A549 treated with RU486 at 1 μM for 4 hours (cell line): ENCODE data around the gene YJEFN3. TPM values are rescaled to one million over a fixed set of nuclear protein-coding genes. Genes with fewer than 3 reads are reported as not detected.

Source experiments
- total RNA-seq: library from RNA; stranded (reverse); fragments of 200-300 nt; extraction: Qiagen RNA extraction; gene quantifications from 5 replicates; pipeline ENCODE4 v1.2.3, GENCODE V29; 2022; ENCODE audit warnings: low read depth

Gene YJEFN3
- total RNA-seq, result 1.8 to 3.8 TPM (median 3.4 TPM) in 5 replicates

GRCh38 chr19:19528721-19529490 lies at the start of gene YJEFN3:
Gene YJEFN3, plus strand, starts transcription at chr19:19528911. Its CDS starts 22 bp downstream, at chr19:19528933.

DNA sequence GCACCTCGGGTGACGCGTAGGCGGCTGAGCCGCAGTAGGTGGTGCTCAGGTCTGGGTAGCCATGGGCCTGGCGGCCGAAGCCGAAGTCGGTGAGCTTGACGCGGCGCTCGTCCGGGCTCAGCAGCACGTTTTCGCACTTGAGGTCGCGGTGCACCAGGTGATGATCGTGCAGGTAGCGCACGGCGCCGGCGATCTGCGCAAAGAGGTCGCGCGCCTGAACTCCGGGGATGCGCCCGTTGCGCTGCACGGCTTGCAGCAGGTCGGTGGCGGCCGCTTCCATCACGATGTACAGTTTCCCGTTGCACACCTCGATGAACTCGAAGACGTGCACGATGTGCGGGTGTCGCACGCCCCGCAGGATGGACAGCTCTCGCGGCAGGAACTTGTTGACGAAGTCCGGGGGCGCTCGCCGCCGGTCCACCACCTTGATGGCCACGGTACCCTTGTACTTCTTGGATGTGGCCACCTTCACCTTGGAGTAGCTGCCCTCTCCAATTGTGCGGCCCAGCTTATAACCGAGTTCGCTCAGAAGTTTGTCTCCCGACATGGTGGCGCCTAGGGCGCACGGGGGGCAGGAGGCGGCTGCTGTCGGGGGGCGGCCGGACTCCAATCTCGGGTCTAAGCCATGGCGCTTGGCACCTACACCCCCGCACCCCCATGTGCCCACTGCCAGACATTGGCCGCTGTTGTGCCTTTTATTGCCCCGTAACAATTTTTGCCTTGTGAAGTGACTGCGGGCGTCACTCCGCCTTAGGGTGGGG lies 13.7 kb upstream of the YJEFN3 start, which contains the start of gene TSSK6:
TSS of gene TSSK6 (minus strand) at position 668 of the 761 bp plus-strand sequence. CDS start at position 547, 121 bp downstream.

DNA sequence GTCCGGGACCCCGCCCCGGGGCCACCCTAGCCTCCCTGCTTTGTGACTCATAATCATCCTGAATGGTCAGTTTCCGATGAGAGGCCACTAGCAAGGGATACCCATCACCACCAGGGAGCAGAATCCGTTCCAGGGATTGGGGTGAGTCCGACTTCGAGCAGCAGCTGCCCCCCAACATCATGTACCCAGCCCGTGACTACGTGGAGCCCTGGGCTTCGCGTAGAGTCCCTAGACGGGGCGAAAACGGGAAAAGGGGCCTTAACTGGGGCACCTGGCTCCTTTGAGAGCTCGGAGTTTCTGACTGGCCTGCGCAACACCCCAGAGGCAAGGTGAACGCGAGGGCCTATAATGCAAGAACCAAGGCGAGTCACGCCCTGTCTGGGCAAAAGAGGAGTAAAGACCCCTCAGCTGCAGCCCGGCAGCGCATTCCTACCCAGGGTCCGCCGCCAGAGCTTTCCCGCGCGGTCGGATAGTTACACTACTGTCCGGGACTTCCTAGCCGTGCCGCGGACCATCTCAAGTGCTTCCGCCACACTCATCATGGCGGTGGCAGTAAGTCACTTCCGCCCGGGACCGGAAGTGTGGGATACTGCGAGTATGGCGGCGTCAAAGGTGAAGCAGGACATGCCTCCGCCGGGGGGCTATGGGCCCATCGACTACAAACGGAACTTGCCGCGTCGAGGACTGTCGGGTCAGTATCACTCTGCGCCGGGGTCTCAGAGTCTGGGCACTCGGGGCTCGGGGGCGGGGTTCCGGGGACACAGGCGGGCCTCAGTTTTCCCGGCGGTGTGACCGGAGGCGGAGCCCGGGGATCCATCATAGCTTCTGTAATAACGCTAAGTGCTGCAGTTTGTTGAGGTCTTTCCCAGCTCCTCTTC lies 12.8 kb upstream of the YJEFN3 start, which contains the start of gene NDUFA13:
TSS of gene NDUFA13 (plus strand) at position 584 of the 878 bp plus-strand sequence. CDS start at position 598, 14 bp downstream.

DNA sequence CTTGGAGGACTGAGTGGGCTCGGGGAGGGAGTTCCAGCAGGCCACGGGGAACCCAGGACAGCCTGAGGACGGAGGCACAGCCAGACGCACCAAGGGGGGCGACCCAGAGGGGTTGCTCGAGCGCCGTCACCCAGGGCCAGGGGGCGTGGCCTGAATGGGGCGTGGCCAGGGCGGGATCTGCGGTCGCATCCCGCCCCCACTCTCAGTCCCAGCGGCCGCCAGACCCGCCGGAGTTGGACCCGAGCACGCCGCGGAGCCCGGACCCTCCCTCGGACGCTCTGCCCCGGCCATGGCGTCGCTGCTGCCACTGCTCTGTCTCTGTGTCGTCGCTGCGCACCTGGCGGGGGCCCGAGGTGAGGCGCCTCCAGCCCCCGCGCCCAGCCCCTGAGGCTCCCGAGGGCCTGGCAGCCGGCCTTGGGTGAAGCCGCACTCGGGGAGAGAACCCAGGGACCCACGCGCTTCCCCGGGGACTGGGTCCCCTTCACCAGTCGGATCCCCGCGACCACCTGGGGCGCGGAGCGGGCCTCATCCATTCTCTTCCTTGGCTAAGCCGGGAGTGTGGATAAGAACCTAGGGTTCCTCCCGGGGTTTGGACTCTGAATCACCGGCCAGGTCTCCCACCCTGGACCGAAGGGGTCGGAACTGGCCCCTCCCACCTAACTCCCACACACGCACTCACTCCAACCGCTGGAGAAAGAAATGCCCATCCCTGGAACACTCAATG lies 9.5 kb downstream of the YJEFN3 start, which contains the start of gene CILP2:
TSS of gene CILP2 (plus strand) at position 205 of the 724 bp plus-strand sequence. CDS start at position 290, 85 bp downstream.

Other genes starting within 250 kb of the YJEFN3 start
- 23.1 to 30.6 TPM (median 26.1 TPM) in 5 replicates for gene SUGP1, start 208.4 kb upstream of the YJEFN3 start, total RNA-seq
- gene MAU2, start 208.1 kb upstream of the YJEFN3 start, total RNA-seq, result 10.5 to 14.4 TPM (median 12.2 TPM) in 5 replicates
- 41.2 to 53.3 TPM (median 44.7 TPM) in 5 replicates for gene GATAD2A, start 123.2 kb upstream of the YJEFN3 start, total RNA-seq
- 0.85 to 1.8 TPM (median 1.6 TPM) in 5 replicates for gene TSSK6, start 13.4 kb upstream of the YJEFN3 start, total RNA-seq
- gene NDUFA13, start 12.7 kb upstream of the YJEFN3 start, total RNA-seq, result 162 to 199 TPM (median 165 TPM) in 5 replicates
- 0.11 to 0.32 TPM (median 0.22 TPM) in 5 replicates for gene CILP2, start 9.4 kb downstream of the YJEFN3 start, total RNA-seq
- gene PBX4, start 89.8 kb downstream of the YJEFN3 start, total RNA-seq, result 1.5 to 2.1 TPM (median 1.9 TPM) in 5 replicates
- 2.9 to 4.6 TPM (median 3.3 TPM) in 5 replicates for gene LPAR2, start 99.3 kb downstream of the YJEFN3 start, total RNA-seq
- 3.5 to 5.8 TPM (median 4.9 TPM) in 5 replicates for gene GMIP, start 114.7 kb downstream of the YJEFN3 start, total RNA-seq
- gene ATP13A1, start 134.8 kb downstream of the YJEFN3 start, total RNA-seq, result 24.5 to 34.4 TPM (median 33.4 TPM) in 5 replicates
- 4.0 to 5.7 TPM (median 4.2 TPM) in 5 replicates for gene ZNF101, start 139.9 kb downstream of the YJEFN3 start, total RNA-seq
- gene ZNF14, start 204.2 kb downstream of the YJEFN3 start, total RNA-seq, result 1.5 to 2.1 TPM (median 1.9 TPM) in 5 replicates